Measurements from ENCODE around the gene ATP8A1. TPM values are rescaled to one million over a fixed set of nuclear protein-coding genes. Genes with fewer than 3 reads are reported as not detected.

Gene ATP8A1
- total and polyA plus RNA-seq, 2 of the 8 experiments (the other 6 are each of a cell fraction or from before 2014, with no cell fraction given) = 3.7 to 14.9 TPM

DNA sequence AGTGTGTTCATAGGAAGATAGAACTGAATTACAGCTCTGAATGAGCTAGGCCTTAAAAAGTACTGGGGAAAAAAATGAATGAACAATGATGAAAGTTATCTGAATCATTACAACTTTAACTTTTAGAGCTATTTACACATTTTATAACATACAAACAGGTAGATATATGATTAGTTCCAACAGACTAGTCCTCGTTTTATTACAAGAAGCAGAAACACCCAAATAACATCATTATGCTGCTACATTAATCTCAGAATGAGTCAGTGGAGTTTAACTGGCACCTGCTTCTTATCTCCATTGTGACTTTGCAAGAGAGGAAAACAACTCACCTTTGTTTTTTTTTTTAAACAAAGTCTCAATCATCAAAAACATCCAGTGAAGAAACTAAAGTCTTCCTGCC is 15.2 kb downstream of the ATP8A1 start:
- Histone ChIP-seq H4K8ac (ENCODE audit: extremely low read depth, insufficient read depth, low read length) (no peak overlapping the region), H4K91ac (replicated peaks; ENCODE audit: insufficient read length, low read length) (no peak overlapping the region), H2BK20ac (ENCODE audit: low read length) (no peak overlapping the region), H3K79me1 (ENCODE audit: low read depth, low read length) (no peaks in the 10 kb centered on the region), H3K4me1 (replicated peaks in 1 of 4; ENCODE audit: control insufficient read depth in 3 of 4, insufficient read depth in 4 of 4, low read length in 3 of 4) (peaks cover 0 to 2% (median 0%) of the 10 kb centered on the region in 4 experiments; a peak in 1 of 7 replicates), H4K5ac (ENCODE audit: insufficient read length, low read depth, low read length) (no peak overlapping the region), H2BK120ac (replicated peaks; ENCODE audit: low read depth, low read length) (no peak overlapping the region), H2AK5ac (ENCODE audit: low read depth, low read length) (no peak overlapping the region), H3K27ac (ENCODE audit: low read depth, low read length) (no peak overlapping the region), H3K4me3 (ENCODE audit: extremely low read depth in 1 of 4, insufficient read depth in 2 of 4, low read depth in 3 of 4, low read length in 4 of 4) (no peak overlapping the region), H3K4me2 (ENCODE audit: insufficient read depth in 1 of 2, low read depth in 2 of 2, low read length in 2 of 2) (no peak overlapping the region), H3K79me2 (ENCODE audit: control insufficient read depth in 1 of 2, insufficient read depth in 2 of 2, low read length in 2 of 2) (peaks cover 0 to 13% of the 10 kb centered on the region in 2 experiments; a peak in 1 of 4 replicates), H3K23me2 (ENCODE audit: low read depth, low read length) (no peaks in the 10 kb centered on the region), H2BK15ac (ENCODE audit: low read length) (no peak overlapping the region), H3K23ac (ENCODE audit: insufficient read length) (no peak overlapping the region), H2BK12ac (ENCODE audit: low read depth, low read length) (no peak overlapping the region), H2AFZ (ENCODE audit: low read length) (no peak overlapping the region), H3K9ac (replicated peaks in 1 of 4; ENCODE audit: extremely low read depth in 1 of 4, low read depth in 3 of 4, low read length in 3 of 4) (no peak overlapping the region), H3K36me3 (ENCODE audit: control insufficient read depth in 2 of 4, insufficient read depth in 4 of 4, low read length in 3 of 4) (no peaks in the 10 kb centered on the region), H3K18ac (ENCODE audit: extremely low read depth, low read length) (no peak overlapping the region), H3K14ac (ENCODE audit: insufficient read length) (no peak overlapping the region), H3K56ac (replicated peaks; ENCODE audit: insufficient read length, low read depth, low read length) (no peak overlapping the region), H3K27me3 (replicated peaks in 1 of 4; ENCODE audit: control insufficient read depth in 3 of 4, extremely low read depth in 1 of 4, insufficient read depth in 3 of 4, low read length in 3 of 4) (no peaks in the 10 kb centered on the region), H3K9me3 (ENCODE audit: insufficient read depth in 2 of 2, low read depth in 1 of 2, low read length in 1 of 2) (no peaks in the 10 kb centered on the region), H3K4ac (replicated peaks; ENCODE audit: insufficient read length, low read depth, low read length) (no peak overlapping the region), H4K20me1 (replicated peaks in 1 of 2; ENCODE audit: control insufficient read depth in 1 of 2, insufficient read depth in 2 of 2, low read length in 2 of 2) (peaks cover 0 to 2% of the 10 kb centered on the region in 2 experiments), H2BK5ac (ENCODE audit: low read depth, low read length) (no peak overlapping the region)
- WGBS, 2 experiments (ENCODE audit: extremely low coverage in 1 of 2, insufficient coverage in 1 of 2, insufficient read length in 1 of 2, insufficient replicate concordance in 2 of 2, low coverage in 1 of 2, low lambda C conversion rate in 2 of 2, missing lambda C conversion rate in 1 of 2) = 86% methylated on average over 1 of the region's 1 CpG; no CpG with 5 or more reads in 1 of the 2 experiments
- ChIA-PET CTCF (ENCODE audit: partially characterized antibody) (interaction anchor here (0.6 to 0.7 kb wide), 2 partner anchors 126 to 297 kb away, joined by 3 to 4 read pairs; no protein-coding TSS in a partner anchor), POLR2A (ENCODE audit: partially characterized antibody) (no interaction called here)
- FAIRE-seq (no peak), DNase-seq (ENCODE audit: low read depth in 1 of 2, low spot score in 2 of 2) (no peak)
- TF ChIP-seq BRCA1 (IDR thresholded peaks at IDR 0.05; ENCODE audit: low read depth, low read length) (no peak), EP300 (IDR thresholded peaks at IDR 0.05; ENCODE audit: borderline replicate concordance in 1 of 2, low read depth in 2 of 2, low read length in 2 of 2) (no peak), KDM5A (IDR thresholded peaks at IDR 0.05; ENCODE audit: low read length) (no peak), PHF8 (conservative IDR thresholded peaks at IDR 0.05; ENCODE audit: low read depth, low read length) (no peak)
